Immature natural killer cell (primary cell): ENCODE results near the gene PRIM2. TPM values are rescaled to one million over a fixed set of nuclear protein-coding genes. Genes with fewer than 3 reads are reported as not detected.
"Not testable (repeated sequence)": the region's sequence is repeated elsewhere in the genome, so short reads cannot be mapped to it uniquely, and the experiment has no call there.

Experiments
- DNase-seq, 3 donors: peaks; one replicate each; pipeline ENCODE4 v3.0.0; 2022; ENCODE audit warnings: mixed read lengths in 1 of 3
- H3K27ac Mint-ChIP-seq, 6 donors: one replicate each; pipeline ENCODE4 v1.8.0; 2020; ENCODE audit warnings: mixed read lengths in 6 of 6, mild to moderate bottlenecking in 5 of 6, inconsistent platforms in 4 of 6, moderate library complexity in 3 of 6
- H3K27me3 Mint-ChIP-seq, 3 donors: one replicate each; pipeline ENCODE4 v1.8.0; 2020 to 2021; ENCODE audit warnings: low read depth in 3 of 3, mild to moderate bottlenecking in 3 of 3, mixed read lengths in 3 of 3, moderate library complexity in 3 of 3, inconsistent platforms in 1 of 3
- H3K36me3 Mint-ChIP-seq, 3 donors: one replicate each; pipeline ENCODE4 v1.8.0; 2020; ENCODE audit warnings: mixed read lengths in 3 of 3, inconsistent platforms in 2 of 3, mild to moderate bottlenecking in 2 of 3
- H3K4me1 Mint-ChIP-seq, 2 donors: one replicate each; pipeline ENCODE4 v1.8.0; 2020; ENCODE audit warnings: inconsistent platforms in 2 of 2, mild to moderate bottlenecking in 2 of 2, mixed read lengths in 2 of 2, moderate library complexity in 1 of 2
- H3K4me3 Mint-ChIP-seq, 5 donors: one replicate each; pipeline ENCODE4 v1.8.0; 2020; ENCODE audit warnings: mild to moderate bottlenecking in 5 of 5, mixed read lengths in 5 of 5, inconsistent platforms in 3 of 5, moderate library complexity in 3 of 5
- H3K9me3 Mint-ChIP-seq, 6 donors: one replicate each; pipeline ENCODE4 v1.8.0; 2020; ENCODE audit warnings: mild to moderate bottlenecking in 6 of 6, mixed read lengths in 6 of 6, inconsistent platforms in 4 of 6, moderate library complexity in 3 of 6
- polyA plus RNA-seq, 3 donors: library from polyadenylated mRNA; unstranded; fragments of 300-500 nt; fragmentation: Illumina TruSeq; gene quantifications; one replicate each; pipeline ENCODE4 v1.2.3, GENCODE V29; 2021

PRIM2 gene
- polyA plus RNA-seq, 3 donors from 2014 or later: 2.6 to 15.2 (median 7.7) TPM

DNA sequence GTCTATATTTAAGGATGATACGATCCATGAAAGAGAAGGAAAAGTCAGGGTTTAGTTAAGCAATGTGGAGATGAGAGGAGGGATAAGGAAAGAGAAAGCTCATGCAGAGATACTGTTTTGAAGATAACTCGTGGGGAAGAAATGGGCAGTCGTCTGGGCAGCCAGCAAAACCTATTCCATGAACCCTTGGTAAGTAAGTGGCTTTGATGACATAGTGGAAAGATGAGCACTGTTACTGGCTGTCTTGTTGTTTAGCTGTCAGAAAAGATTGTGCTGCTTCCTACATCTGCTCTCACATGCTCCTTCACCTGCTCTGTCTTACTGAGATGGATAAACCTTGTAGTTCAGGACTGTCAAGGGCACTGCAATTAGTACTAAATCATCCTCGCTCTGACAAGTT lies 143.6 kb downstream of the PRIM2 start:
- H3K9me3 Mint-ChIP-seq, H3K27me3 Mint-ChIP-seq, H3K27ac Mint-ChIP-seq, H3K4me3 Mint-ChIP-seq, DNase-seq, H3K4me1 Mint-ChIP-seq, H3K36me3 Mint-ChIP-seq: not testable (repeated sequence)

GRCh38 chr6:57463809-57464208 lies 146.4 kb downstream of the PRIM2 start:
- not testable (repeated sequence) for DNase-seq, H3K4me1 Mint-ChIP-seq, H3K27ac Mint-ChIP-seq, H3K4me3 Mint-ChIP-seq, H3K9me3 Mint-ChIP-seq, H3K27me3 Mint-ChIP-seq, H3K36me3 Mint-ChIP-seq

- not testable (repeated sequence) for H3K4me1 Mint-ChIP-seq, DNase-seq, H3K9me3 Mint-ChIP-seq, H3K36me3 Mint-ChIP-seq, H3K27me3 Mint-ChIP-seq, H3K4me3 Mint-ChIP-seq, H3K27ac Mint-ChIP-seq
Observed at GRCh38 chr6:57465968-57466367, 148.5 kb downstream of the PRIM2 start.

GRCh38 chr6:57469072-57469471 lies 151.6 kb downstream of the PRIM2 start:
- H3K27ac Mint-ChIP-seq: no peak overlapping the region
- no peaks in the 10 kb centered on the region for H3K9me3 Mint-ChIP-seq
- H3K4me1 Mint-ChIP-seq: peaks cover 0 to 2% of the 10 kb centered on the region in 2 donors
- peaks cover 0 to 3% (median 0%) of the 10 kb centered on the region in 3 donors for H3K36me3 Mint-ChIP-seq
- no peak for DNase-seq
- peaks cover 0 to 2% (median 0%) of the 10 kb centered on the region in 3 donors for H3K27me3 Mint-ChIP-seq
- H3K4me3 Mint-ChIP-seq: no peak overlapping the region

- H3K27me3 Mint-ChIP-seq, DNase-seq, H3K27ac Mint-ChIP-seq, H3K9me3 Mint-ChIP-seq, H3K4me3 Mint-ChIP-seq, H3K36me3 Mint-ChIP-seq, H3K4me1 Mint-ChIP-seq: not testable (repeated sequence)
Observed at GRCh38 chr6:57470148-57470547, 152.7 kb downstream of the PRIM2 start.

- not testable (repeated sequence) for H3K27ac Mint-ChIP-seq, H3K4me3 Mint-ChIP-seq, DNase-seq, H3K4me1 Mint-ChIP-seq, H3K27me3 Mint-ChIP-seq, H3K9me3 Mint-ChIP-seq, H3K36me3 Mint-ChIP-seq
Observed at GRCh38 chr6:57471314-57471864, 154.0 kb downstream of the PRIM2 start.

DNA sequence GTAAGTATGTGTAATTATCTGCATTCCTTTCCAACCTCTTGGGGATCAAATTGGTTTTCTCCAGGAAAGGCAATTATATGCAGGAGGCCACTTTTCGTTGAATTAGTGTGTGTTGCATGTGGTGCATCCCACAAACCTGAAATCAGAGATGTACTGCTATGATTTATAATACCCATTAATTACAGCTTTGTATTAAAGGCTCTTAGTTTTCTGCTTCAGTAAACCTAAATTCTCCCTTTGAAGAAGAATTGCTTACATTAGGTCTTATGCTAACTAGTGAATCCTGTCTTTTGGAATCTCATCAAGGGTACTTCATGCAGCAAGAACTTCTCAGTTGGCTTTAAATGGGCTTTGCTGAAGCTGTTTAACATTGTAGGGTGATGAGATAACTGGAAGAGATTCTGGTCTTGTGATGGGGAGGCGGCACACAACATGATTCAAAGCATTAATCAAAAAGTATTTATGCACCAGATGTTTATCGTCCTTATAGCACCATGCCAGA lies 155.5 kb downstream of the PRIM2 start:
- H3K4me1 Mint-ChIP-seq, H3K9me3 Mint-ChIP-seq, H3K27me3 Mint-ChIP-seq, DNase-seq, H3K27ac Mint-ChIP-seq, H3K36me3 Mint-ChIP-seq, H3K4me3 Mint-ChIP-seq: not testable (repeated sequence)

- H3K36me3 Mint-ChIP-seq, H3K4me3 Mint-ChIP-seq, DNase-seq, H3K4me1 Mint-ChIP-seq, H3K27ac Mint-ChIP-seq, H3K27me3 Mint-ChIP-seq, H3K9me3 Mint-ChIP-seq: not testable (repeated sequence)
Observed at GRCh38 chr6:57474862-57475475, 157.5 kb downstream of the PRIM2 start.

DNA sequence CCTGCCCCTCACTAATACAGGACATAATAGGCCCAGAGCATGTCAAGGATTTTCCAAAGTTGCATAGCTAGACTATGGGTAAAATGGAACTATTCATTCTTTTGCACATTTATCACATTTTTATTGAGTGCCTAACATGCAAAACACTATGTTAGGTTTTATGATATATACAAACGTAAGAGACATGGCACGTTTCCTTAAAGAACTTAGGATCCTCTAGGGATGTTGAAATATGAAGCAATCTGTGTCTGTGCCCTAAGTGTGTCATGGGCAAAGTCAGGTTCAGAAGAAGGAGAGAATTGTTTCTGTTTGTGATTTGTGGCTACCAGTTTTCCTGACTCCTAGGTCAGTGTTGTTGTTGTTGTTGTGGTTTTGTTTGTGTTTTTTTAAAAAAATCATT lies 158.2 kb downstream of the PRIM2 start:
- H3K4me1 Mint-ChIP-seq, H3K9me3 Mint-ChIP-seq, DNase-seq, H3K36me3 Mint-ChIP-seq, H3K4me3 Mint-ChIP-seq, H3K27me3 Mint-ChIP-seq, H3K27ac Mint-ChIP-seq: not testable (repeated sequence)

DNA sequence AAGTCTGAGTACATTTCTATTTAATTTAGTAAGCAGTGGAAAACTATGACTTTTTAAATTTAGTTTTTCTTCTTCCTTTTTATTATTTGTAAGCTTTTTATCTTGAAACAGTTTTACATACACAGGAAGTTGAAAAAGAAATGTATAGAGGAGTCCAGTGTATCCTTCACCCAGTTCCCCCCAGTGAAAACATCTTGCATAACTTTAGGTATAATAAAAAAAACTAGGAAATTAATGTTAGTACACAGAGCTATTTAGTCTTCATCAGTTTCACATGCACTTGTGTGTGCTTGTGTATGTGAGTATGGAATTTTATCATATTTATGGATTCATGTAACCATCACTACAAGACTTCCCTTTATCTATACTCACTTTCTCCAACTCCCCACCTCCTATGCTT lies 162.8 kb downstream of the PRIM2 start:
- not testable (repeated sequence) for H3K36me3 Mint-ChIP-seq, H3K27ac Mint-ChIP-seq, DNase-seq, H3K9me3 Mint-ChIP-seq, H3K27me3 Mint-ChIP-seq, H3K4me3 Mint-ChIP-seq
- H3K4me1 Mint-ChIP-seq: peaks cover 12 to 14% of the 10 kb centered on the region in 2 donors

- not testable (repeated sequence) for H3K27me3 Mint-ChIP-seq, DNase-seq, H3K9me3 Mint-ChIP-seq, H3K4me3 Mint-ChIP-seq, H3K27ac Mint-ChIP-seq, H3K36me3 Mint-ChIP-seq
- peaks cover 13 to 14% of the 10 kb centered on the region in 2 donors for H3K4me1 Mint-ChIP-seq
Observed at GRCh38 chr6:57481121-57481520, 163.7 kb downstream of the PRIM2 start.

- not testable (repeated sequence) for H3K36me3 Mint-ChIP-seq, DNase-seq, H3K27ac Mint-ChIP-seq, H3K27me3 Mint-ChIP-seq, H3K4me3 Mint-ChIP-seq, H3K9me3 Mint-ChIP-seq
- peaks cover 13 to 14% of the 10 kb centered on the region in 2 donors for H3K4me1 Mint-ChIP-seq
Observed at GRCh38 chr6:57482471-57482870, 165.0 kb downstream of the PRIM2 start.

DNA sequence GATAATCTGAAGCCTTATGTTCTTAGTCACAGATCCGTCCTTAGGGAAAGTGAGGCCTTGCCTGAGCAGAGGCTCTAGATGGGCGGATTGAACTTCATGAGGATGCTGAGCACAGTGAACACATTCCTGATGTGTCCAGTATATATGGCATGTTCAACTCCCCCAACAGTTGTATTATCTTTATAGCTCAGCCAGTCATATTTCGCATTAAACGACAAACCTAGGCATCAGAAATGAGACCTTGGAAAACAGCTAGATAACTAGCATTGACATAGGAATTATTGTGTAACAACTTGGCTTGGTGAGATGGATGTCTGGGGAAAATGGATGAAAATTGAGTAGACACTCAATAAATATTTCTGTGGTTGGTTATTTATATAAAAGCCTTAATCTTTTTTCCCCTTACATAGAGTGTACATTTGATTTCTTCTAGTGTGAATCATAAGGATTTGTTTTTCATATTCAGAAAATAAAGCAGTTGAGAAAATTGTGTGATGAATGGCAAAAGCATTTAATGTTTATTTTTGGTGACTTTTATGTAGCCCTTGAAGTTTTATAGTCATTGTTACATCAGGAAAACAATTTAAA lies 169.2 kb downstream of the PRIM2 start:
- not testable (repeated sequence) for H3K36me3 Mint-ChIP-seq, H3K27me3 Mint-ChIP-seq, H3K27ac Mint-ChIP-seq, H3K4me3 Mint-ChIP-seq, DNase-seq, H3K9me3 Mint-ChIP-seq, H3K4me1 Mint-ChIP-seq

GRCh38 chr6:57488551-57488950 lies 171.1 kb downstream of the PRIM2 start:
- not testable (repeated sequence) for DNase-seq, H3K4me3 Mint-ChIP-seq, H3K4me1 Mint-ChIP-seq, H3K9me3 Mint-ChIP-seq, H3K27me3 Mint-ChIP-seq, H3K36me3 Mint-ChIP-seq
- peak overlapping the region in 1 of 6 donors; percentile 61 for H3K27ac Mint-ChIP-seq

DNA sequence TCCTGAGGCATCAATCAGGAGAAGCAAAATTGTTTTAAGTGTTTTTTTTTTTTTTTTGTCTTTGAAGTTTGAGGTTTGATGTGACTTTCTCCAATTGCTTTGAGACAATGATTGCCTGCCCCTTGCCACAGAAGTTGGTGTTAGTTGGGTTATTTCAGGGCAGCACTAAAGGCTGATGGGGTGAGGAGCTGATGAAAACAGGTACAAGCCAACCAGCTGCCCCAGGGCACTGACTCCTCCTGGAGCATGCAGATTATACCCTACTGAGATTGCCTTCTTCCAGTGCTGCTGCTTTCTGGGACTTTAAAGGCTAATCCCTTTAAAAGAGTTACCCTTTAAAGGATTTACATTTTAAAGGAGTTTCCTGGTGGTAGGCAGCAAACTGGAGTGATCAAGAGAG lies 172.5 kb downstream of the PRIM2 start:
- not testable (repeated sequence) for H3K4me1 Mint-ChIP-seq, H3K4me3 Mint-ChIP-seq, DNase-seq, H3K36me3 Mint-ChIP-seq, H3K27me3 Mint-ChIP-seq, H3K27ac Mint-ChIP-seq, H3K9me3 Mint-ChIP-seq
